Measurements from ENCODE around the gene ATP4A.
A peak's percentile ranks its signal among the peaks of the same experiment; 100 is the strongest.

The ATP4A gene

DNA sequence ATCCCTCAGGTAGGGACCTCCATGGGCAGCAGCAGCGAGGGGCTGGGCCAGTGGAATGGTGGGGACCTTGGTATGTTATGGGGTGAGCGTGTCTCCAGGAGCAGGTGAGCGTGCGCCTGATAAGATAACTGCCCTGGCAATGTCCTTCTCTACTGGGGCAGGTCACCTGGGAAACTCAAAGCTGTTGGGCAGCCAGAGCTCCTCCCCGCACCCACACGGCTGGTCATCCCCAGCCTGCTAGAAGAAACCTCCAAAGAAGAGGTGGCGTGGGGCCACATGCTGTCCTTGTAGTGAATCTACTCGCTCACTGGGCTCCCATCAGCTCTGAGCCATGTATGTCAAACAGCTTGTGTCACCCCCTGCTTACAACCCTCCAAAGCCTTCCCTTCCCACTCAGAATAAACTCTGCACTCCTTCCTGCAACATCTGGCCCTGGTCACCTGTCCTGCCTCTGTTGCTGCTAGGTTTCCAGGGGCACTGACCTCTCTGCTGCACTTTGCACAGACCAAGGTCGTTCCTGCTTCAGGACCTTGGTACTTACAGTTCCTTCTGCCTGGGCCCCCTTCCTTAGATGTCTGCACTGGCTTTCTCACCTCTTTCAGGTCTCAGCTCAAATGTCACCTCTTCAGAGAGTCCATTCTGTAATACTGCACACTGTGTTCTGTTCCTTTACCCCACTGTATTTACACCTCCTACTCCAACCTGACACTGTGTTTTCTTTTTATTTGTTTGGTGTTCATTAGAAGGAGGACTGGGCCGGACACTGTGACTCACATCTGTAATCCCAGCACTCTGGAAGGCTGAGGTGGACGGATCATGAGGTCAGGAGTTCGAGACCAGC, 1.8 kb upstream of the ATP4A start:
- no peak for DNase-seq

DNA sequence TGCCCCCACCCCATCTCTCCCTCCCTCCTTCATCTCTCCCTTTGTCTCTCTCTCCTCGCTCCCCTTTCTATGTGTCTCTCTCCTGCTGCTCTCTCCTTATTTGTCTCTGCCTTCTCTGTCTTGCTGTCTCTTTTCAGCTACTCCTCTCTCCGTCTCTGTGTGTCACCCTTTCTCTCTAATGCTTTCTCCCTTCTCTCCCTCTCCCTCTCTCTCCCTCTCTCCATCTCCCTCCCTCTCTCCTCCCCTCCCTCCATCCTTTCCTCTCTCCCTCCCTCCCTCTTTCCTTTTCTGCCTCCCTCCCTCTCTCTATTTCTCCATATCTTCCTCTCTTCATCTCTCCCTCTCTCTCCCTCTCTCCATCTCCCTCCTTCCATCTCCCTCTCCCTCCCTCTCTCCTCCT, 682 bp downstream of the ATP4A start:
- no peak for DNase-seq

DNA sequence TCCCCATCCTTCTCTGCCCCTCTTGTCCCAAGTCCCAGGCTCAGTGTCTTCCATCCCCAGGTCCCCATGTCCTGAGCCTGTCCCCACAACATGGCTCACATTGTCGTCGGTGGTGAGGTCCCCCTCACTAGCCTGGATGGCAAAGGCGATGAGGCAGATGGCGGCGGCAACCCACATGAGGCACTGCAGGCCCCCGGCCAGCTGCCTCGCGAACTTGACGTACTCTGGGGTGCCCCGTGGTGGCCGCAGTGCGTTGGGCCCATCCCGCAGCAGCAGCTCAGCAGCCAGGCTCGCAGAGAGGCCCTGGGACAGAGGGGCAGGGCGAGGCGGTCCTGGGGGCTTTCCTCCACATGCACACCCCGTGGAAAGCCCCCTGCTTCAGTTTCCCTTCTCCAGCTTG, 1.1 kb downstream of the ATP4A start:
- no peak for DNase-seq

DNA sequence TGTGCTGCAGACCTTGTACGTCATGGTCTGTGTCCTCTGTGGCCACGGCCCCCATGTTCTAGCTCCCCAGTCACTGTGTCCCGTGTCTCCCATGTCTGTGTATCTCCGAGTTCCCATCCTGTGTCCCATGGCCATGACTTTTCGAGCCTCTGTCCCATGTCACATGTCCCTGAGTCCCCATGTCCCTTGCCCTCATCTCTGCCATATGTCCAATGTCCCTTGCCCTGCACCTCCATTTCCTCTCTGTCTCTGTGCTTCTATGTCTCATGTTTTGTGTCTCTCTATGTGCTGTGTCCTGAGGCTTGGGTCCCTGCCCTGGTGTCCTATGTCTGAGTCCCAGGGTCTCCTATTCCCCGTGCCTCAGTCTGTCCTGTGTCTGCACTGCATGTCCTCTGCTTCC, 2.0 kb downstream of the ATP4A start:
- no peak for DNase-seq

DNA sequence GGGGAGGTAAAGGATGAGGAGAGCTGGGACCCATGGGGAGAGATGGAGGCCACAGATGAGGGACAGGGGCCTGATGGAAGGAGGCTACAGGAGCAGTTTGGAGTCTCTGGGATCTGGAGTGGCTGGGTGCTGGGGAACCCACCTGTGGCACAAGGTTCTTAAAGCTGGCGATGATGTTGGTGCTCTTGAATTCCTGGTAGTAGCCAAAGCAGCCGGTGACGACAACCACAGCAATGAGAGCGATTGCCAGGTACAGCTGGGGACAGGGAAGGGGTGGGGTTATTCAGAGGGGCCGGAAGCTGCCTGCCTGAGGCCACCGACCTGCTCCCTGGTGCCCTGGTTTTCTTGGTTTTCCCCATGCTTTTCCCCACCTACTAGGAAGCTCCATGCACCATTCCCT, 2.8 kb downstream of the ATP4A start:
- no peak for DNase-seq

DNA sequence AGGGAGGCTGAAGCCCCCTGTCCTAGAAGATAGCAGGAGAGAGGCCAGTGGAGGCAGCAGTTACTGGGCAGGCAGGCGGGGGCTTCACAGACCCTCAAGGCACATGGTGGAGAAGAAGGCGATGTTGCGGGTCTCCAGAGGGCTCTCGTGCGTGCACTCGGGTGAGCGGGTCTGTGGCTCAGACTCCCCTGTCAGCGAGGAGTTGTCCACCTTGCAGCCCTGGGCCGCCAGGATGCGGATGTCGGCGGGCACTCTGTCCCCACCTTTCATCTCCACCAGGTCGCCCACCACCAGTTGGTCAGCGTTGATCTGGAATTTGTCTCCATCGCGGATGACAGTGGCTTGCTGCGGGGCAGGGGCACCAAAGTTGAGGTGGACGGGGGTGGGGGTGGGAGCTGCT, 3.2 kb downstream of the ATP4A start:
- no peak for DNase-seq

DNA sequence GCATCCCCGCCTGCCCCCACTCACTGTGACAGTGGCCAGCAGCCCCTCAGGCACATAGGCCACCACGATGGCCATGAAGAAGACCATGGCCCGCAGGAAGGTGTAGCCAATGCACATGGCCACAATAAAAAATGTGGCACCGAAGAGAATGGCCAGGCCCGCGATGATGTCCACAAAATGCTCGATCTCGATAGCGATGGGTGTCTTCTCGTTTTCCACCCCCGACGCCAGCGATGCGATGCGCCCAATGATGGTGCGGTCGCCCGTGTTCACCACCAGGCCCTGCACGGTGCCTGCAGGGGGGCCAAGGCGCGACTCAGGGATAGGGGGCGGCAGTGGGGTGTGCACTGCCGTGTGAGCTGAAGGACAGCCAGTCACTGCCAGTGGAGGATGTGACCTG, 3.7 kb downstream of the ATP4A start:
- no peak for DNase-seq

DNA sequence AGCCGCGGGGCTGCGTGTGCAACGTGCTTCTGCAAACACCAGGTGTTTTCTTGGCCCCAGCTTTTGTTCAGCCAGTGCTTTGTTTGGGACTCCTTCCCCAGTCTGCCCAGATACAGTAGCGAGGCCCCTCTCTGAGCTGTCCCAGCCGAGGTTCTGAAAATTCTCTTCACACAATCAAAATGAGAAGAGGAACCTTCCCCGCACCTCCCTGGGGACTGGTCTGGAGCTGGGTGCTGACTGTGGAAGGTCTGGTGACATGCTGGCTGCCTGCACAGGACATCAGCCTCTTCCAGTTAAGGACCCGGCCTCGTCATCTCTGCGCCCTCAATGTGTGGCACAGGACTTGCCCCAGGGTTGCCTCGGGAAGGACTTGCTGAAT, 4.2 kb downstream of the ATP4A start:
- no peak for DNase-seq

DNA sequence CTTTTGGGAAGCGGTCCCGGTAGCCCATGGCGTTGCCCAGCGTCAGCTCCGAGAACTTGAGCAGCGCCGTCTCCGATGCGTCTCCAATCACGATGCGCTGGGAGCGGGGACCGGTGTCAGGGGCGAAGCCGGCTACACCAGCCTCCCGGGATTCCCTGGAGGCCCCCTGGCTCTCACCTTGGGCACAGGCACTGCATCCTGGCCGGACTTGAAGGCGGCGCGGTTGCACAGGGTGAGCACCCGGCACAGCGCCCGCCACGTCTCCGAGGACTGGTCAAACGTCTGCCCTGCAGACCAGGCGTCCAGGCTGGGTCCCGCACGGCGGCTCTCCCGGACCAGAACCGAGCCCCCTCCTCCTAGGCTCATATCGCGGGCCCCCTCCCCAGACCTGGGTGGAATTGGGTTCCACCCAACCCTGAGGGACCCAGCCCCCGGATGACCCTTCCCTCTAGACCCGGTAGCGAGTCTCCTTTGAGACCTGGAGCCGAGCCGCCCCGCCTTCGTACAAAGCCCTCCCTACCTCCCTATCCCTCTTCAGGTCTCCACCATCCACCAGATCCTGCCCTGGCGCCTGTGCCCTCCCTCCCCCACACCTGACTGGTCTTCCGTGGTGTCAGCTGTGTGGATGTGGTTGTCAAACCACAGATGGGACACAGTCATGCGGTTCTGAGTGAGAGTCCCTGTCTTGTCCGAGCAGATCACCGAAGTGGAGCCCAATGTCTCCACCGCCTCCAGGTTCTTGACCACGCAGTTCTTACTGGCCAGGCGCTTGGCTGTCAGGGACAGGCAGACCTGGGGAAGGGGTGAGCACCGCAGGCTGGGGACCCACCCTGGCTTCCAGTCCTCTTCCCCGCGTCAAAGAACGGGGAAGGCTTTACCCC, 4.8 kb downstream of the ATP4A start:
- DNase-seq = no peak

DNA sequence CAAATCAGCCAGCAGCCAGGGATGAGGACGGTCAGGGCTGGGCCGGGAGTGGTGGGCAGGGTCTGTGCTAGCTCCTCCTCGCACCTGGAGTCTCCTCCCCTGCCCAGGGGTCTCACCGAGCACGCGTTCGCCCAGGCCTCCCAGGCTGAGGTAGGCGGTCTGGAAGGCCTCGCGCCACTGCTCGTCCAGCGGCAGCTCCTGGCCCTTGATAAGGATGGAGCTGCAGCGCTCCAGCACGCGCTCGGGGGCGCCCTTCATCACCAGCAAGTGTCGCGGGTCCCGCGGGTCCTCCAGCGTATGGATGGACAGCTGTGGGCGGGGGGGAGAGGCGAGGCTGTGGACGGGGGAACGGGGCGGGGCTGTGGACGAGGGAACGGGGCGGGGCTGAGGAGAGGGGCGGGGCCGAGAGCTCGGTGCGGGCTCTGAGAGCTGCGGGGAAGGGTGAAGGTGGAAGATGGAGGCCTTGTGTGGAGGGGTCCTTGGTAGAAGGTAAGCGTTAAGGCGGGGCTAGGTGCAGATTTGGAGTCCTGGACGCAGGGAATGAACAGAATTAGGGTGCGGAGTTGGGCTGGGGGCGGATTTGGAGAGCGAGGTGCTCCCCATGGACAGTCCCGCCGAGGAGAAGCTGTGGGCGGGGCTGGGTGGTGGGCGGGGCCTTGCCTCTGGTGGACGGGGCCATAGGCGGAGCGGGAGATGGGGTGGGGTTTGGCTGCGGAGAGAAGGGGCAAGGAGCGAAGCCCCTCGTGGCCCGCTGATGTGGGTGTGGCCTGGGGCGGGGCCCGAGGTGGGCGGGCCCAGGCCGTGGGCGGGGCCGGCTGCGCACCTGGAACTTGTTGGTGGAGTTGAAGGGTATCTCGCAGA, 5.7 kb downstream of the ATP4A start:
- DNase-seq = peak; percentile 19

DNA sequence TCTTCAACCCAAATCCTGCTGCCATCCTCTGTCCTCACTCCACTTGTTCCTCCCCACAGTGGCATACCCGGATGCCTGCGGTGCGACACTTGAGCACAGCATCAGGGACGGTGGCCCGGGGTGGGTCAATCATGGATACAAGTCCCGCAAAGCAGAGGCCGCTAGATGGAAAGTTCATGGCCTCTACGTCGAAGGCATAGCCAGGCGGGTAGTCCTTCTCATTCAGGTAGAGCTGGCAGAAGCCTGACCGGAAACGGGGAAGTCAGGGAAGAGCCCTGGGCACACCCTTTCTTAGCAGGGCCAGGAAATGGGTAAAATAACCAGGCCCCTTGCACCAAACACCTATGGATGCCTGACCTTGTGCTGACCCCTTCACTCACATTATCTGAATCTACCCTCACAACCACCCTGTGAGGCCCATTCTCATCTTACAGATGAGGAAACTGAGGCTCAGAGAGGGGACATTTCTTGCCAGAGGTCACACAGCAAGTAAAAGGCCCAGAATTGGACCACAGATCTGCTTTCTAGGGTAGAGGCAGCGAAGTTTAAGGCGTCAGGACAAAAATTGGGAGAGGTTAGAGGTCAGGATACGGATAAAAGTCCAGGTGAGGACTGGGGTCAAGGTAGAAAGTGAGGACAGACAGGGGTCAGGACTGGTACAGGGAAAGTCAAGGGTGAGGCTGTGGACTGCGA, 6.5 kb downstream of the ATP4A start:
- DNase-seq = no peak

DNA sequence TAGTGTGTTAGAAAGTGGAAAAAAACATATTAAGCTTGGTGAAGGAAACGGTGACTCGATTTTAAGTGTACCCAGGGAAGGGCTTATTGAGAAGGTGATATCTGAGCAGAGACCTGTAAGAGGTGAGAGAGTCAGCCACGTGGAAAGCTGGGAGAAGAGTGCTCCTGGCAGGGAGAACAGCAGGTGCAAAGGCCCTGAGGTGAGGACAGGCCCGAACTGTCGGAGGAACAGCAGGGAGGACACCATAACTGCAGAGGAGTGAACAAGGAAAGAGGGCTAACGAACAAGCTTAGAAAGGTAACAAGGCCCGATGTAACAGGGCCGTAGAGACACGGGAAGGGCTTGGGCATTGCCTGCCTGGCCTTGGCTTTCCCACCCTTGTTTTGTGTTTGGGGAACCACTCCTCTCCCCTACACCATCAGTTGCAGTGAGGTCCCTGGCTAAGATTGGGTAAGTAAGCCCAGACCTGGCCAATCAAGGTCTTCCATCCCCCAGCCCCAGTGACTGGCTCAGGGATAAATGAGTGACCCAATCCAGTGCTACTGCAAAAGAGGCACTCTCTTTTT, 7.3 kb downstream of the ATP4A start:
- DNase-seq = no peak

DNA sequence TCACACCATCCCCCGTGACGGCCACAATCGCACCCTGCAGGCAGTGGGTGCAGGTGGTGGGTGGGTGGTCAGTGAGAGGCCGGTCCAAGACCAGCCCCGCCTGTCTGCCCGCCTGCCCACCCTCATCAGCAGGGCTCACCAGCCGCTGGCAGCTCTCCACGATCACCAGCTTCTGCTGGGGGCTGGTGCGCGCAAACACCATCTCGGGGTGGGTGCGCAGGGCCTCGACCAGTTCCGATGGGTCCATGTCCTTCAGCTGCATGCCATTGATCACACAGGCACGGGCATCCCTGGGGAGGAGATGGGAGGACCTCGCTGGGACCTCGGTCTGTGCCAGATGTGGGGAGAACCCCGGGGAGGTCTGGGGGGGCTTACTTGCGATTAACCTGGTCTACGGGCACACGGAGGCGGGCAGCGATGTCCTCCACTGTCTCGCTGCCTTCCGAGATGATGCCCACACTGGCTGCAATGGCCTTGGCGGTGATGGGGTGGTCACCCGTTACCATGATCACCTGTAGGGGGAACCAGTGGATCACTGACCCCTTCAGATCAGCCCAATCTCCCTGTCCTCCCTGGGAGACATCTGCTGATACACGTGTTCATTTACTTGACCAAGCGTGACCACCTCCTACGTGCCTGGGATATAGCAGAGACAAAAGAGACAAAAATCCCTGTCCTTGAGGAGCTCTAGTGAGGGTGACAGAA, 8.0 kb downstream of the ATP4A start:
- DNase-seq = no peak

DNA sequence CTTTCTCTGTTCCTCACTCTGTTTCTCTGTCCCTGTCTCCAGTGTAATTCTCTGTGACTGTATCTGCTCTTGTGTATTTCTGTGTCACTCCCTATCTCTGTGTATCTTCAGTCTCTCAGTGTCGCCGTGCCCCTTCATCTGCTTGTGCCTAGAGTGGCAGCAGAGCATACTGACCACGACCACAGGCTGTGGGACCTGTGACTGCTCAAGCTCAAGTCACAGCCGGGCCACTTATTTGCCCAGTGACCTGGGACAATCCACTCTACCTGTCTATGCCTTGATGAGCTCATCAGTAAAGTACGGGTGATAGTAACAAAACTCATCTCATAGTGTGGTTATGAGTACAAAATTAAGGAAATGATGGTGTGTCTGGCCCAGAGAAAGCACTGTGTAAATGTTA, 9.4 kb downstream of the ATP4A start:
- no peak for DNase-seq

DNA sequence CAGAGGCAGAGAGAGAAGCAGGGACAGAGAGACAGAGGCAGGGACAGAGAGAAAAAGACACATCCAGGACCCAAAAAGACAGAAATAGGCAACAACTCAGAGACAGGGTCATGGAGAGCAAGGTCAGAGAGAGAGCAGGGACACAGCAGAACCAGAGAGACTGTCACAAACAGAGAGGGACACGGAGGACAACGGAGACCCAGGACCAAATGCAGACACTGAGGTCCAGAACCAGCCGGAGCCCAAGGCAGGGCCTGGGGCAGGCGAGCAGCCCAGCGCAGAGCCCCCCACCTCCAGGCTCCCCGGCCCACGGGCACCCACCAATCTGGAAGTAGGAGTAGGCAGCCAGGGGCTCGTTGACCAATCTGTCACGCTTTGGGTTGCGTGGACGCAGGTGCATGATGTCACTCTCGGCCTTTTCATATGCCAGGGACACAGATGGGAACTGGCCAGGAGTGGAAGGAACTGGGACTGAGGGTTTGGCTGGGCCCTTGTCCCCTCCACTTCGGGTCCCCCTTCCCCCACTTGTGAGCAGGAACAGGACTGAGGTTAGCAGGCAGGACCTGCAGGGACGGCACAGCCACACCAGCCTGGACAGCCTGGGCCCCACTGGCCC, 10.0 kb downstream of the ATP4A start:
- no peak for DNase-seq

DNA sequence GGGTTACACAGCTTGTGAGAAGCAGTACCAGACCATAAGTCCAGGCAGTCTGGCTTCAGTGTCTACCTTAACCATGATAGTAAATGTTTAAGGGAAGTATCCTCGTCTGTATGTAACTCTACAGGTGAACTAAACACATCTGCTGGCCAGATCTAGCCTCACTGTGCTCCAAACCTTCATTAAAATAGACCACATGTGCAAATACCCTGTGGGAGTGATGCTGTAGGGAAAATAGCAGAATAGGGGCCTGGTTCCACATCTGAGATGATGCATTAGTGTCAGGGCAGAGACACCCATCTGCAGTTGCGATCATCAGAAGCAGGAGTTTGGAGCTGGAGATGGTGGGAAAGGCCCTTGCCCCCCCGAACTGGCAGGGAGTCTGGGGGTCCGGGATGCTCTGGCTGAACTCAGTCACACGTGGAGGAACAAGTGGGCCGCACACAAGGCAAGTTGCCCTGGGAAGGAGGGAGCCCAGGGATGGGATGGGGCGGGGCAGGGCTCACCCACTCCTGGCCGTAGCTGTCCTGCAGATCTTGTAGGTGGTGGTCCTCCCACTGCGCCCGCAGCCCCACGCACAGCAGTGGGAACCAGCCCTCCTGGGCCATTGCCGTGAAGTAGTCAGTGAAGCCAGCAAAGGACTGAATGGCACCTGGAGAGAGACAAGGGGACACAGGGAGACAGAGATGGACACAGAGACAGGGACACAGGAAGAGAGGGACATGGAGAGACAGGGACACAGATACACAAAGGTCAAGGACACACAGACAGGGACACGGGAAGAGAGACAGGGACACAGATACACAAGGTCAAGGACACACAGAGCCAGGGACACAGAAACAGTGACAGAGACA, 10.7 kb downstream of the ATP4A start:
- no peak for DNase-seq

DNA sequence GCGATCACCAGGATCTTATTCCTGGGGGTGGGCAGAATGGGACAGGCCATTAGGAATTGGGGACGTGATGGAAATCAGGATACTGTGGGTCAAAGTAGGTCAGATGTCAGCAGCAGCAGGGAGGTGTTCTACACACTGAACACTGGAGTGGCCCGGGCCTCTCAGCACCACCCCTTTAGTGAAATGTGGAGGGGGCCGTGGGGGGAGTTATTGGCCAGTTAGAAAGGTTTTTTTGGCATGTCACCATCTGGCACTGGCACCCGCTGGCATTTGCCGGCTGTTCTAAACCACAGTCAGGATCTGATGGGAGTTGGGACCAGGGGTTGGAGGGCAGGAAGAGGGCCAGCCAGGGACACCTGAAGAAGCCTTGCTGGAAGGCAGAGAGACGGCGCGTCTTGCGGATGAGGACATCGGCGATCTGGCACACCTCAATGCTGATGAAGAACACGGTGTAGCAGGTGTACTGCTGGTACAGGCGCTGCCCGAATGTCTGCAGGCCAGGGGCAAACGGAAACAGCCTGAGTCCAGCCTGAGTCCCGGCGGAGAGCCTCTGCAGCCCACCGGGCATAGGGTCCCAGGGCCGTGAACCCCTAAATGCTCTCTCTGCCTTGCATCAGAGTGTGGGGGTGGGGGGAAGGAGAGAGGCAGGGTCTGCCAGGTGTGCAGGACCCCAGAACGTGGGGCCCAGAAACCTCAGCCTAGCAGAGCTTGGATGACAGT, 12.2 kb downstream of the ATP4A start:
- DNase-seq = no peak

DNA sequence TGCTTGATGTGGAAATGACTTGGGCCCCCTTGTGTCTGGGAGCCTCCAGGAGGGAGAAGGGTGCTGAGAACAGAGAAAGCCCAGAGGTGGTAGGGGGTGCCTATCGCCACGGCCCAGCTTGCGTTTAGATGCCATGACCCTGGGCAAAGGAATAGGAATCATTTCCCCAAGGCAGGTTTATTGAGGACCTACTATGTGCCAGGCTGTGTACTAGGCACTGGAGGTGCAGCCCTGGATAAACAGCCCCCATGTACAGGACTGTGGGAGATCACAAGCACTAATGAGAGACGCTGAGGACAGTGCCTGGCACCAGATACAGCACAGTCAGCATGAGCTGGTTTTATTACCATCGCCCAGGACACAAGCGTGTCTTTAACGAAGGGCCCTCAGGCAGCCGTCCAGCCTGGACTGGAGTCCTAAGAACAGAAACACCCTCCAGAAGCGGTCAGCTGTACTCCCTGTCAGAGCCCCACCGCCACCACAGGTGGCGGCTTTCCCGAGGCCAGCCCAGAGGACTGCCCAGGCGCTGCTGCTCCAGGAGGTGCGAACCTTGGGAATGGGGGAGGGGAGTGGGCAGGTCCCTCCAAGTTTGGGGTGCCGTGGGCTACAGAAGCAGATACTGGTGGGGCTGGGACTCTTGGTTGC, 13.5 kb downstream of the ATP4A start:
- DNase-seq = no peak

Measured in stimulated activated naive CD4-positive, alpha-beta T cell treated with Interleukin-2 at 50 U/mL for 16 hours (primary cell).